GM19372 (cell line): Measurements from ENCODE around the gene LCMT1.
"Not testable (repeated sequence)": the region's sequence is repeated elsewhere in the genome, so short reads cannot be mapped to it uniquely, and the experiment has no call there.

Experiments
- ATAC-seq: cut with Tn5 transposase; IDR thresholded peaks from one replicate; pipeline ENCODE4 v1.9.1; 2021; ENCODE audit warnings: mild to moderate bottlenecking, low read depth, moderate library complexity; ENCODE audit not compliant: unreplicated experiment

Gene LCMT1

GRCh38 chr16:25135254-25135878 lies 23.8 kb downstream of the LCMT1 start:
- no peak for ATAC-seq

- no peak for ATAC-seq
Observed at GRCh38 chr16:25138130-25138529, 26.6 kb downstream of the LCMT1 start.

GRCh38 chr16:25140459-25140858 lies 28.9 kb downstream of the LCMT1 start:
- no peak for ATAC-seq

GRCh38 chr16:25141648-25142047 lies 30.1 kb downstream of the LCMT1 start:
- no peak for ATAC-seq

GRCh38 chr16:25143928-25144327 lies 32.4 kb downstream of the LCMT1 start:
- ATAC-seq = no peak

GRCh38 chr16:25148568-25149215 lies 37.1 kb downstream of the LCMT1 start:
- no peak for ATAC-seq

- no peak for ATAC-seq
Observed at GRCh38 chr16:25151996-25152395, 40.5 kb downstream of the LCMT1 start.

GRCh38 chr16:25155553-25156460 lies 44.3 kb downstream of the LCMT1 start:
- ATAC-seq = no peak

- ATAC-seq = no peak
Observed at GRCh38 chr16:25157271-25157875, 45.8 kb downstream of the LCMT1 start.

- no peak for ATAC-seq
Observed at GRCh38 chr16:25158401-25158800, 46.9 kb downstream of the LCMT1 start.

GRCh38 chr16:25161753-25162367 lies 50.3 kb downstream of the LCMT1 start:
- no peak for ATAC-seq

- ATAC-seq = no peak
Observed at GRCh38 chr16:25163683-25164082, 52.1 kb downstream of the LCMT1 start.

- ATAC-seq = no peak
Observed at GRCh38 chr16:25165284-25165683, 53.7 kb downstream of the LCMT1 start.

- ATAC-seq = not testable (repeated sequence)
Observed at GRCh38 chr16:25167920-25168319, 56.4 kb downstream of the LCMT1 start.

- no peak for ATAC-seq
Observed at GRCh38 chr16:25171390-25171789, 59.8 kb downstream of the LCMT1 start.

- no peak for ATAC-seq
Observed at GRCh38 chr16:25172831-25173230, 61.3 kb downstream of the LCMT1 start.

GRCh38 chr16:25174285-25174684 lies 62.7 kb downstream of the LCMT1 start:
- no peak for ATAC-seq

- no peak for ATAC-seq
Observed at GRCh38 chr16:25176136-25176535, 64.6 kb downstream of the LCMT1 start.

- ATAC-seq = no peak
Observed at GRCh38 chr16:25177512-25177830, 65.9 kb downstream of the LCMT1 start.

- no peak for ATAC-seq
Observed at GRCh38 chr16:25177831-25178688, 66.5 kb downstream of the LCMT1 start.
